Stimulated activated CD8-positive, alpha-beta memory T cell treated with anti-CD3 and anti-CD28 coated beads, Interleukin-15, amount 100 ng/mL, for 24 hours (primary cell): ENCODE data around the gene PARP15.

Experiments used
- DNase-seq: peaks from one replicate; pipeline ENCODE4 v3.0.0-alpha.2; 2020; ENCODE audit warnings: low read depth

The PARP15 gene

GRCh38 chr3:122572940-122573412 lies 4.5 kb upstream of the PARP15 start:
- no peak for DNase-seq

- no peak for DNase-seq
Observed at GRCh38 chr3:122576174-122576940, 1.1 kb upstream of the PARP15 start.

GRCh38 chr3:122578069-122578740 lies 755 bp downstream of the PARP15 start:
- no peak for DNase-seq

- DNase-seq: no peak
Observed at GRCh38 chr3:122580470-122580869, 3.0 kb downstream of the PARP15 start.

GRCh38 chr3:122581622-122582021 lies 4.2 kb downstream of the PARP15 start:
- DNase-seq: no peak

- DNase-seq: no peak
Observed at GRCh38 chr3:122582390-122582789, 4.9 kb downstream of the PARP15 start.

GRCh38 chr3:122586098-122586497 lies 8.6 kb downstream of the PARP15 start:
- no peak for DNase-seq

- DNase-seq: no peak
Observed at GRCh38 chr3:122586773-122587485, 9.5 kb downstream of the PARP15 start.

- DNase-seq: no peak
Observed at GRCh38 chr3:122587572-122587971, 10.1 kb downstream of the PARP15 start.

- DNase-seq: no peak
Observed at GRCh38 chr3:122589297-122589696, 11.8 kb downstream of the PARP15 start.

- no peak for DNase-seq
Observed at GRCh38 chr3:122590610-122591009, 13.2 kb downstream of the PARP15 start.

GRCh38 chr3:122594025-122594424 lies 16.6 kb downstream of the PARP15 start:
- no peak for DNase-seq

GRCh38 chr3:122598151-122598550 lies 20.7 kb downstream of the PARP15 start:
- DNase-seq: no peak

- DNase-seq: no peak
Observed at GRCh38 chr3:122598556-122598955, 21.1 kb downstream of the PARP15 start.

- no peak for DNase-seq
Observed at GRCh38 chr3:122602011-122602710, 24.7 kb downstream of the PARP15 start.

GRCh38 chr3:122603056-122603455 lies 25.6 kb downstream of the PARP15 start:
- no peak for DNase-seq

- no peak for DNase-seq
Observed at GRCh38 chr3:122606330-122606729, 28.9 kb downstream of the PARP15 start.

- DNase-seq: no peak
Observed at GRCh38 chr3:122608916-122609315, 31.5 kb downstream of the PARP15 start.

- no peak for DNase-seq
Observed at GRCh38 chr3:122609798-122610559, 32.5 kb downstream of the PARP15 start.

GRCh38 chr3:122612696-122613095 lies 35.2 kb downstream of the PARP15 start:
- DNase-seq: no peak

- DNase-seq: no peak
Observed at GRCh38 chr3:122615303-122615702, 37.9 kb downstream of the PARP15 start.
